ENCODE measurements around the gene PARK7. TPM values are rescaled to one million over a fixed set of nuclear protein-coding genes. Genes with fewer than 3 reads are reported as not detected.
A peak's percentile ranks its signal among the peaks of the same experiment; 100 is the strongest.

Gene PARK7
- total RNA-seq, 2 donors from 2014 or later = 304 to 378 TPM

DNA sequence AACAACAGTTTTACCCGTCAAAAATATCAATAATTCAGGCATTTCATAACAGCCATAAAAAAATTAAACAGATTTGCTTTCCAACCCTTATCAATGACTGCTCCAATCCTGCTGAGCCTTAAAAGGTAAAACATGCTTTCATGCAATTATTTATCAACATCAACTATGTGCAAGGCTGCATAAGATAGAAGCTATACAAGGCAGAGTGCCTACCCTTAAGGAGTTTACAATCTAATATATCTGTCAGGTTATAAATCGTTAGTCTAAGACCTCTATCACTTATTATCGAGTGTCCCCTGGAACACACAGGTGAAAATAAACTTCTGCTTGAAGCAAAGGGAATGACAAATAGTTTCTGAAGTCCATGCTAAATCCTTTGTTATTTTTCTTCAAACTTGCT, 62.8 kb downstream of the PARK7 start:
- Mint-ChIP-seq H3K36me3 (ENCODE audit: low read depth) (peaks cover 5% of the 10 kb centered on the region), H3K9me3 (no peaks in the 10 kb centered on the region), H3K27me3 (ENCODE audit: insufficient read depth) (no peaks in the 10 kb centered on the region), H3K4me3 (peak overlapping the region; percentile 85), H3K27ac (no peak overlapping the region), H3K4me1 (peaks cover 66% of the 10 kb centered on the region)
- TF ChIP-seq, protein P1, sequence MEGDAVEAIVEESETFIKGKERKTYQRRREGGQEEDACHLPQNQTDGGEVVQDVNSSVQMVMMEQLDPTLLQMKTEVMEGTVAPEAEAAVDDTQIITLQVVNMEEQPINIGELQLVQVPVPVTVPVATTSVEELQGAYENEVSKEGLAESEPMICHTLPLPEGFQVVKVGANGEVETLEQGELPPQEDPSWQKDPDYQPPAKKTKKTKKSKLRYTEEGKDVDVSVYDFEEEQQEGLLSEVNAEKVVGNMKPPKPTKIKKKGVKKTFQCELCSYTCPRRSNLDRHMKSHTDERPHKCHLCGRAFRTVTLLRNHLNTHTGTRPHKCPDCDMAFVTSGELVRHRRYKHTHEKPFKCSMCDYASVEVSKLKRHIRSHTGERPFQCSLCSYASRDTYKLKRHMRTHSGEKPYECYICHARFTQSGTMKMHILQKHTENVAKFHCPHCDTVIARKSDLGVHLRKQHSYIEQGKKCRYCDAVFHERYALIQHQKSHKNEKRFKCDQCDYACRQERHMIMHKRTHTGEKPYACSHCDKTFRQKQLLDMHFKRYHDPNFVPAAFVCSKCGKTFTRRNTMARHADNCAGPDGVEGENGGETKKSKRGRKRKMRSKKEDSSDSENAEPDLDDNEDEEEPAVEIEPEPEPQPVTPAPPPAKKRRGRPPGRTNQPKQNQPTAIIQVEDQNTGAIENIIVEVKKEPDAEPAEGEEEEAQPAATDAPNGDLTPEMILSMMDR (conservative IDR thresholded peaks at IDR 0.05) = no peak
- H3K27me3 ChIP-seq (ENCODE audit: control insufficient read depth, insufficient read depth, low read length, poor library complexity, severe bottlenecking) = no peaks in the 10 kb centered on the region
- peaks cover 15% of the 10 kb centered on the region for H3K36me3 ChIP-seq (ENCODE audit: control insufficient read depth, insufficient read depth, low read length)
- no peaks in the 10 kb centered on the region for H3K9me3 ChIP-seq (ENCODE audit: control insufficient read depth, low read length)
- 75 to 83% methylated on average over 2 to 3 of the region's 3 CpGs for WGBS, 2 experiments (ENCODE audit: insufficient coverage in 1 of 2, insufficient read length in 1 of 2)
- no peak for DNase-seq
- peaks cover 3% of the 10 kb centered on the region for H3K4me1 ChIP-seq (ENCODE audit: control insufficient read depth, insufficient read depth, low read length)
- H3K4me3 ChIP-seq (ENCODE audit: low read length) = peak overlapping the region; percentile 97
- no peak overlapping the region for H3K27ac ChIP-seq (ENCODE audit: low read depth, low read length)
- H3K9ac ChIP-seq (ENCODE audit: extremely low read depth, low read length, poor library complexity, severe bottlenecking) = peak overlapping the region; percentile 86

DNA sequence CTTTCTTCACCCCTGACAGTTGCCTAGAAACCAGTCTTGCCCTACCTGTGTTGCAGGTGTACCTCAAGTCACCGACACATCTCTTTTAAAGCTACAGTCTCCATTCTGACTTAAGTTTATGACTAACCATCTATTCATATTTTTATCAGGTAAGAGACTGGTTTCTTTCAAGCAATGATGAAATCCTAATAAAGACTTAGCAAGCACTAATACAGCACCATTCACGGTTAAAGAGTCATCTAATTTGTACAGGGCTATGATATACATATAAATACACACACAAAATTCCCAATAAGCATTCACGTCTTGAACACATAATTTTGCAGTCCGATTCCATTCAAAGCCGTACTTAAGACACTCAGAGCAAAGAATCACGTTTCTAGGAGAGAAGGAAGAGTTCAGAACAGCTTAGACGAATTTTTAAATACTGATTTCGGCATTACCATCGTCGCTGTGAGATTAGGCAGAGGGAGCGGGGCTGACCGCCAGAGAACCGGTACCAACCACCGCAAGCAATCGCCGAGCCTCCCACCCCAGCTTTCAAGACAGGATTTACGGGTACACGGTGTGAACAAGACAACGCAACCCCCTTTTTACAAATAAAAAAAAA, 63.7 kb downstream of the PARK7 start:
- H3K4me3 ChIP-seq (ENCODE audit: low read length) = peak overlapping the region; percentile 97
- no peaks in the 10 kb centered on the region for H3K27me3 ChIP-seq (ENCODE audit: control insufficient read depth, insufficient read depth, low read length, poor library complexity, severe bottlenecking)
- H3K27ac ChIP-seq (ENCODE audit: low read depth, low read length) = no peak overlapping the region
- Mint-ChIP-seq H3K27me3 (ENCODE audit: insufficient read depth) (no peaks in the 10 kb centered on the region), H3K4me3 (peak overlapping the region; percentile 85), H3K36me3 (ENCODE audit: low read depth) (peaks cover 5% of the 10 kb centered on the region), H3K27ac (peak overlapping the region; percentile 94), H3K9me3 (no peaks in the 10 kb centered on the region), H3K4me1 (peaks cover 58% of the 10 kb centered on the region)
- no peaks in the 10 kb centered on the region for H3K9me3 ChIP-seq (ENCODE audit: control insufficient read depth, low read length)
- DNase-seq = no peak
- H3K4me1 ChIP-seq (ENCODE audit: control insufficient read depth, insufficient read depth, low read length) = peaks cover 3% of the 10 kb centered on the region
- 2 to 10% methylated on average over 6 to 19 of the region's 19 CpGs for WGBS, 2 experiments (ENCODE audit: insufficient coverage in 1 of 2, insufficient read length in 1 of 2)
- peaks cover 11% of the 10 kb centered on the region for H3K36me3 ChIP-seq (ENCODE audit: control insufficient read depth, insufficient read depth, low read length)
- TF ChIP-seq, protein P1 (conservative IDR thresholded peaks at IDR 0.05) = no peak
- peak overlapping the region; percentile 86 for H3K9ac ChIP-seq (ENCODE audit: extremely low read depth, low read length, poor library complexity, severe bottlenecking)

DNA sequence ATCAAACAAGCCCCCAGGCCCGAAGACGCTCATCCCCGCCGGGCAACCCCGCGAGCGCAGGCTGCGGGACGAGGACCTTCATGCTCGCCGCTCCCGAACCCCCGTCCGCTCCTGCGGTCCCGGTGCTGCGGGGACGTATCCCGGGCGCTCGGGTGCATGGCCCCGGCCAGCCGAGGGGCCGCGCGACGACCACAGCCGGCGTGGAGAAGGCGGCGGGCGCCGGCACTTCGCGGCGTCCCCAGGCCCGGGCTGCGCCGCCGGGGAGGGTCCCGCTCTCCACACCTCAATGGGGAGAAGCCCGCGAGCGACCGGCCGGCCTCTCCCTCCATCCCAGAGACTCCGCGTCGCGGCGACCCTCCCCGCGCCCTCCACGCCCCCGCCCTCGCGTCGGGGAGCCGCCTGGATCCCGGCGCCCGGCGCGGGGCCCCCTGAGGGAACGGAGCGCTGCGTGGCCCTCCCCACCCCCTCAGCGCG, 64.2 kb downstream of the PARK7 start:
- Histone ChIP-seq H3K36me3 (ENCODE audit: control insufficient read depth, insufficient read depth, low read length) (peaks cover 9% of the 10 kb centered on the region), H3K27me3 (ENCODE audit: control insufficient read depth, insufficient read depth, low read length, poor library complexity, severe bottlenecking) (no peaks in the 10 kb centered on the region), H3K9ac (ENCODE audit: extremely low read depth, low read length, poor library complexity, severe bottlenecking) (peak overlapping the region; percentile 86), H3K9me3 (ENCODE audit: control insufficient read depth, low read length) (no peaks in the 10 kb centered on the region), H3K27ac (ENCODE audit: low read depth, low read length) (peak overlapping the region; percentile 78), H3K4me1 (ENCODE audit: control insufficient read depth, insufficient read depth, low read length) (peaks cover 3% of the 10 kb centered on the region), H3K4me3 (ENCODE audit: low read length) (peak overlapping the region; percentile 97)
- Mint-ChIP-seq H3K9me3 (no peaks in the 10 kb centered on the region), H3K27ac (peak overlapping the region; percentile 94), H3K4me1 (peaks cover 55% of the 10 kb centered on the region), H3K4me3 (peak overlapping the region; percentile 85), H3K36me3 (ENCODE audit: low read depth) (peaks cover 5% of the 10 kb centered on the region), H3K27me3 (ENCODE audit: insufficient read depth) (no peaks in the 10 kb centered on the region)
- 0% methylated on average over 69 of the region's 69 CpGs; no CpG with 5 or more reads in 1 of the 2 experiments for WGBS, 2 experiments (ENCODE audit: insufficient coverage in 1 of 2, insufficient read length in 1 of 2)
- TF ChIP-seq, protein P1 (conservative IDR thresholded peaks at IDR 0.05) = no peak
- DNase-seq = peak; percentile 56

All from endodermal cell (in vitro differentiated cells).